Measurements from ENCODE around the gene ERMN. TPM values are rescaled to one million over a fixed set of nuclear protein-coding genes. Genes with fewer than 3 reads are reported as not detected.

Gene ERMN
- total RNA-seq, 6 experiments from 2014 or later, result 1.3 TPM; not detected in 5

- no peak for DNase-seq
- Histone ChIP-seq H3K36me3 (no peaks in the 10 kb centered on the region), H3K27me3 (no peaks in the 10 kb centered on the region), H3K27ac (no peak overlapping the region), H3K4me1 (peaks cover 0 to 4% (median 0%) of the 10 kb centered on the region in 4 donors), H3K4me3 (no peak overlapping the region), H3K9me3 (no peaks in the 10 kb centered on the region)
- WGBS (ENCODE audit: insufficient coverage, low coverage, low lambda C conversion rate, missing lambda C conversion rate), result 18% methylated on average over 1 of the region's 1 CpG
- TF ChIP-seq POLR2A (IDR thresholded peaks at IDR 0.05) (no peak), CTCF (IDR thresholded peaks at IDR 0.05) (no peak)
- ATAC-seq, result peak; percentile 59 to 84 (median 74)
- intact Hi-C loops (cut with DNase I), result no loop called here
Measured at GRCh38 chr2:157311706-157312105, 13.9 kb downstream of the ERMN start.

- 87% methylated on average over 2 of the region's 2 CpGs for WGBS (ENCODE audit: insufficient coverage, low coverage, low lambda C conversion rate, missing lambda C conversion rate)
- Histone ChIP-seq H3K36me3 (no peaks in the 10 kb centered on the region), H3K9me3 (no peaks in the 10 kb centered on the region), H3K4me3 (no peak overlapping the region), H3K27ac (no peak overlapping the region), H3K27me3 (no peaks in the 10 kb centered on the region), H3K4me1 (peaks cover 0 to 4% (median 0%) of the 10 kb centered on the region in 4 donors)
- no peak for TF ChIP-seq CTCF (IDR thresholded peaks at IDR 0.05)
- TF ChIP-seq POLR2A (IDR thresholded peaks at IDR 0.05), result no peak
- ATAC-seq (no peak), DNase-seq (no peak)
- intact Hi-C loops (cut with DNase I), result no loop called here
Measured at GRCh38 chr2:157309878-157310277, 15.7 kb downstream of the ERMN start.

- Histone ChIP-seq H3K9me3 (no peaks in the 10 kb centered on the region), H3K36me3 (no peaks in the 10 kb centered on the region), H3K27ac (no peak overlapping the region), H3K27me3 (no peaks in the 10 kb centered on the region), H3K4me3 (no peak overlapping the region), H3K4me1 (peaks cover 0 to 4% (median 0%) of the 10 kb centered on the region in 4 donors)
- 47% methylated on average over 1 of the region's 1 CpG for WGBS (ENCODE audit: insufficient coverage, low coverage, low lambda C conversion rate, missing lambda C conversion rate)
- ATAC-seq (no peak), DNase-seq (no peak)
- TF ChIP-seq CTCF (IDR thresholded peaks at IDR 0.05) (peak in 1 of 4 donors; percentile 5), POLR2A (IDR thresholded peaks at IDR 0.05) (no peak)
- intact Hi-C loops (cut with DNase I), result no loop called here
Measured at GRCh38 chr2:157307021-157307420, 18.6 kb downstream of the ERMN start.

- Histone ChIP-seq H3K9me3 (no peaks in the 10 kb centered on the region), H3K27me3 (no peaks in the 10 kb centered on the region), H3K4me1 (no peaks in the 10 kb centered on the region), H3K36me3 (no peaks in the 10 kb centered on the region), H3K4me3 (no peak overlapping the region), H3K27ac (no peak overlapping the region)
- ATAC-seq (no peak), DNase-seq (no peak)
- intact Hi-C loops (cut with DNase I), result no loop called here
- TF ChIP-seq CTCF (IDR thresholded peaks at IDR 0.05), result no peak
- no peak for TF ChIP-seq POLR2A (IDR thresholded peaks at IDR 0.05)
- 87% methylated on average over 4 of the region's 4 CpGs for WGBS (ENCODE audit: insufficient coverage, low coverage, low lambda C conversion rate, missing lambda C conversion rate)
Measured at GRCh38 chr2:157305723-157306110, 19.9 kb downstream of the ERMN start.
